Esophagus squamous epithelium (tissue), 4 donors: ENCODE results near the gene MYH7.

Experiments
- POLR2A ChIP-seq, 4 donors: fragments of 450-650 bp; IDR thresholded peaks; one replicate each; pipeline ENCODE4 v1.6.1; 2017; ENCODE audit warnings: antibody characterized with exemption in 4 of 4, mild to moderate bottlenecking in 4 of 4, moderate library complexity in 3 of 4
- TF ChIP-seq, protein P1 (sequence below), 6 experiments: fragments of 450-650 bp in 4 of 6; fragments of 200-600 bp in 2 of 6; sonication (generic) in 2 of 6; IDR thresholded peaks; one replicate each; pipeline ENCODE4 v1.5.1; 2016 to 2019; ENCODE audit warnings: antibody characterized with exemption in 6 of 6, mild to moderate bottlenecking in 4 of 6, moderate library complexity in 4 of 6

DNA sequence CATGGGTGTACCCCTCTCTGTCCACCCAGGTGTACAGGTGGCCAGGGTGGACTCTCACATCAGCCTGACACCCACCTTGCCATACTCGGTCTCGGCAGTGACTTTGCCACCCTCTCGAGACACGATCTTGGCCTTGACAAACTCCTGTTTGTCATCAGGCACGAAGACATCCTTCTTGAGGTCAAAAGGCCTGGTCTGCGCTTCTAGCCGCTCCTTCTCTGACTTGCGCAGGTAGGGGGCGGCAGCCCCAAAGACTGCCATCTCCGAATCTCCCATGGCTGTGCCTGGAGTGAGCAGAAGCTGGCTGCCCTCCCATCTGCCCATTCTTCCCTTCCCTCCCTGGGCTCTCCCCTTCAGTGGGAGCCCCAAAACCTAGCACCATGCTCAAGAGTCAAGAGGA, 2.0 kb downstream of the MYH7 start:
- TF ChIP-seq, protein P1, sequence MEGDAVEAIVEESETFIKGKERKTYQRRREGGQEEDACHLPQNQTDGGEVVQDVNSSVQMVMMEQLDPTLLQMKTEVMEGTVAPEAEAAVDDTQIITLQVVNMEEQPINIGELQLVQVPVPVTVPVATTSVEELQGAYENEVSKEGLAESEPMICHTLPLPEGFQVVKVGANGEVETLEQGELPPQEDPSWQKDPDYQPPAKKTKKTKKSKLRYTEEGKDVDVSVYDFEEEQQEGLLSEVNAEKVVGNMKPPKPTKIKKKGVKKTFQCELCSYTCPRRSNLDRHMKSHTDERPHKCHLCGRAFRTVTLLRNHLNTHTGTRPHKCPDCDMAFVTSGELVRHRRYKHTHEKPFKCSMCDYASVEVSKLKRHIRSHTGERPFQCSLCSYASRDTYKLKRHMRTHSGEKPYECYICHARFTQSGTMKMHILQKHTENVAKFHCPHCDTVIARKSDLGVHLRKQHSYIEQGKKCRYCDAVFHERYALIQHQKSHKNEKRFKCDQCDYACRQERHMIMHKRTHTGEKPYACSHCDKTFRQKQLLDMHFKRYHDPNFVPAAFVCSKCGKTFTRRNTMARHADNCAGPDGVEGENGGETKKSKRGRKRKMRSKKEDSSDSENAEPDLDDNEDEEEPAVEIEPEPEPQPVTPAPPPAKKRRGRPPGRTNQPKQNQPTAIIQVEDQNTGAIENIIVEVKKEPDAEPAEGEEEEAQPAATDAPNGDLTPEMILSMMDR (IDR thresholded peaks at IDR 0.05), result no peak
- no peak for TF ChIP-seq POLR2A (IDR thresholded peaks at IDR 0.05)
